ENCODE measurements around the gene ERC2. TPM values are rescaled to one million over a fixed set of nuclear protein-coding genes. Genes with fewer than 3 reads are reported as not detected.

The ERC2 gene
- total and polyA plus RNA-seq, 11 donors, result 0.16 to 3.8 (median 1.6) TPM

GRCh38 chr3:56282341-56282740, 185.9 kb downstream of the ERC2 start:
- Histone ChIP-seq H3K27me3 (no peaks in the 10 kb centered on the region), H3K9me3 (peaks cover 0 to 8% (median 0%) of the 10 kb centered on the region in 12 donors), H3K27ac (no peak overlapping the region), H3K36me3 (no peaks in the 10 kb centered on the region), H3K4me1 (no peaks in the 10 kb centered on the region), H3K4me3 (no peak overlapping the region)
- intact Hi-C loops (cut with DNase I), result no loop called here
- no peak for TF ChIP-seq POLR2A (IDR thresholded peaks at IDR 0.05)
- no peak for TF ChIP-seq CTCF (IDR thresholded peaks at IDR 0.05)
- ATAC-seq, result no peak
- no peak for DNase-seq

- TF ChIP-seq CTCF (IDR thresholded peaks at IDR 0.05), result no peak
- TF ChIP-seq POLR2A (IDR thresholded peaks at IDR 0.05), result no peak
- 69 to 85% (median 76%) methylated on average over 1 of the region's 1 CpG for WGBS, 4 donors
- no peak for DNase-seq
- H3K4me3 ChIP-seq, result no peak overlapping the region
- H3K36me3 ChIP-seq, result no peaks in the 10 kb centered on the region
- peaks cover 0 to 8% (median 0%) of the 10 kb centered on the region in 12 donors for H3K9me3 ChIP-seq
- no peak for ATAC-seq
- H3K4me1 ChIP-seq, result peaks cover 0 to 6% (median 0%) of the 10 kb centered on the region in 12 donors
- intact Hi-C loops (cut with DNase I), result no loop called here
- H3K27me3 ChIP-seq, result no peaks in the 10 kb centered on the region
- no peak overlapping the region for H3K27ac ChIP-seq
Measured at GRCh38 chr3:56277236-56277635, 191.0 kb downstream of the ERC2 start.

GRCh38 chr3:56275120-56275519, 193.1 kb downstream of the ERC2 start:
- no peak overlapping the region for H3K4me3 ChIP-seq
- no peaks in the 10 kb centered on the region for H3K36me3 ChIP-seq
- H3K27me3 ChIP-seq, result no peaks in the 10 kb centered on the region
- peaks cover 0 to 5% (median 0%) of the 10 kb centered on the region in 12 donors for H3K9me3 ChIP-seq
- no peak overlapping the region for H3K27ac ChIP-seq
- 61 to 76% (median 65%) methylated on average over 2 of the region's 2 CpGs for WGBS, 4 donors
- TF ChIP-seq POLR2A (IDR thresholded peaks at IDR 0.05) (no peak), CTCF (IDR thresholded peaks at IDR 0.05) (no peak)
- intact Hi-C loops (cut with DNase I), result no loop called here
- ATAC-seq, result peak in 2 of 4 donors; percentile 39 to 42
- H3K4me1 ChIP-seq, result peaks cover 0 to 7% (median 0%) of the 10 kb centered on the region in 12 donors
- no peak for DNase-seq

- WGBS, 4 donors, result 48 to 71% (median 57%) methylated on average over 4 of the region's 4 CpGs
- Histone ChIP-seq H3K9me3 (peaks cover 0 to 6% (median 0%) of the 10 kb centered on the region in 12 donors), H3K27me3 (no peaks in the 10 kb centered on the region), H3K36me3 (no peaks in the 10 kb centered on the region), H3K4me1 (peaks cover 0 to 7% (median 0%) of the 10 kb centered on the region in 12 donors), H3K4me3 (no peak overlapping the region), H3K27ac (peak overlapping the region in 4 of 12 donors; percentile 11 to 42 (median 28))
- peak; percentile 36 to 86 (median 68) for ATAC-seq
- DNase-seq, result peak in 3 of 5 donors; percentile 10 to 37 (median 24)
- TF ChIP-seq CTCF (IDR thresholded peaks at IDR 0.05), result no peak
- no peak for TF ChIP-seq POLR2A (IDR thresholded peaks at IDR 0.05)
- intact Hi-C loops (cut with DNase I), result no loop called here
Measured at GRCh38 chr3:56269755-56270535, 198.3 kb downstream of the ERC2 start.

All from heart left ventricle (tissue), 16 donors.